Measurements from ENCODE around the gene LRRC4C. TPM values are rescaled to one million over a fixed set of nuclear protein-coding genes. Genes with fewer than 3 reads are reported as not detected.

Gene LRRC4C
- polyA plus RNA-seq, 1 experiment: 0.02 TPM

DNA sequence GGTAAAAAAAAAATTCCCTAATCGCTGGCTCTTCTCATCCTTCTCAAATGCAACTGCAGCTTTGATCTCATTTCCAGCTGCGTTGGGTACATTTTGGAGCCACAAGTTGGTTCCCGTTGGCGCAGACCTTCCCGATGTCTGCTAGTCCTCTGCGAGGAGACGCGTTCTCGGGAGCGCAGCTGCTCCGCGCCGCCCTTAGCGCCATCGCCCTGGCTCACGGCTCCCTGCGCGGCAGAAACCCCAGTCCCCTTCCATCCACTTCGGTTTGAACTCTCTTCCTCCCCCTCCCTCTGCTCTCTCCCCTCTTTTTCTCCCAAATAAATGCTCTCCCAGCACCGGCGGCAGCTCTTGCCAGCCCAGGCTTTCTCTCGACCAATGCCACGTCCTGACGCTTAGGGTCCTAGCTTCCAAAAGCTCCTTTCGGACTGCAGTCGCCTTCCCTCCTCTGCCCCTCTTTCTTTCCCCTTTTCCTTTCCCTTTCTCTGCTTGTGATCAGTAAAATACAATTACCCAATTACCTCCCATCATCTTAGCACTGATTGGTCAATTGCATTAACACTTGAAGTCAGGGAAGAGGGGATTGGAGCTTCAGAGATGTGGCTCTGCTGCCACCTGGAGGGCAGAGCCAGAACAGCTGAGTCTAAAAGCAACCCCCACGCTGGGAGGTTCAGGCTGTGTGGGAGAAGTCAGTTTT lies 1165.7 kb downstream of the LRRC4C start:
- Histone ChIP-seq H3K27ac (ENCODE audit: low read depth, low read length) (peak overlapping the region; percentile 52), H3K4me3 (ENCODE audit: low read depth, low read length) (peak overlapping the region; percentile 80), H3K9me3 (ENCODE audit: control insufficient read depth, insufficient read depth, low read length) (no peaks in the 10 kb centered on the region), H3K27me3 (ENCODE audit: control insufficient read depth, insufficient read depth, low read length) (peaks cover 6% of the 10 kb centered on the region)
- CTCF ChIA-PET: interaction anchor here (0.5 to 3.9 kb wide), 35 partner anchors 10 to 1850 kb away, joined by 3 to 35 read pairs (median 4); no protein-coding TSS in a partner anchor
- peak; percentile 69 for DNase-seq (ENCODE audit: low read depth, low spot score)
- POLR2A ChIA-PET: interaction anchor here (0.6 kb wide), 1 partner anchor 1155 kb away, joined by 3 read pairs; no protein-coding TSS in a partner anchor
- TF ChIP-seq CTCF (IDR thresholded peaks at IDR 0.05; ENCODE audit: low read depth, low read length): peak; percentile 98

GRCh38 chr11:40292721-40293508 lies 1166.5 kb downstream of the LRRC4C start:
- no peak for DNase-seq (ENCODE audit: low read depth, low spot score)
- H3K27ac ChIP-seq (ENCODE audit: low read depth, low read length): no peak overlapping the region
- H3K4me3 ChIP-seq (ENCODE audit: low read depth, low read length): peak overlapping the region; percentile 80
- ChIA-PET CTCF (interaction anchor here (0.6 to 3.9 kb wide), 11 partner anchors 9 to 664 kb away, joined by 3 to 35 read pairs (median 15); no protein-coding TSS in a partner anchor), POLR2A (no interaction called here)
- TF ChIP-seq CTCF (IDR thresholded peaks at IDR 0.05; ENCODE audit: low read depth, low read length): no peak
- peaks cover 6% of the 10 kb centered on the region for H3K27me3 ChIP-seq (ENCODE audit: control insufficient read depth, insufficient read depth, low read length)
- no peaks in the 10 kb centered on the region for H3K9me3 ChIP-seq (ENCODE audit: control insufficient read depth, insufficient read depth, low read length)

GRCh38 chr11:40291741-40292140 lies 1167.7 kb downstream of the LRRC4C start:
- no peak for DNase-seq (ENCODE audit: low read depth, low spot score)
- H3K4me3 ChIP-seq (ENCODE audit: low read depth, low read length): no peak overlapping the region
- TF ChIP-seq CTCF (IDR thresholded peaks at IDR 0.05; ENCODE audit: low read depth, low read length): no peak
- CTCF ChIA-PET: interaction anchor here (0.7 kb wide), 1 partner anchor 37 kb away, joined by 3 read pairs; no protein-coding TSS in a partner anchor
- POLR2A ChIA-PET: no interaction called here
- H3K27me3 ChIP-seq (ENCODE audit: control insufficient read depth, insufficient read depth, low read length): peaks cover 6% of the 10 kb centered on the region
- H3K9me3 ChIP-seq (ENCODE audit: control insufficient read depth, insufficient read depth, low read length): no peaks in the 10 kb centered on the region
- no peak overlapping the region for H3K27ac ChIP-seq (ENCODE audit: low read depth, low read length)

- ChIA-PET CTCF (interaction anchor here (0.7 kb wide), 1 partner anchor 38 kb away, joined by 3 read pairs; no protein-coding TSS in a partner anchor), POLR2A (no interaction called here)
- H3K27ac ChIP-seq (ENCODE audit: low read depth, low read length): no peak overlapping the region
- TF ChIP-seq CTCF (IDR thresholded peaks at IDR 0.05; ENCODE audit: low read depth, low read length): no peak
- H3K9me3 ChIP-seq (ENCODE audit: control insufficient read depth, insufficient read depth, low read length): no peaks in the 10 kb centered on the region
- no peak for DNase-seq (ENCODE audit: low read depth, low spot score)
- H3K4me3 ChIP-seq (ENCODE audit: low read depth, low read length): no peak overlapping the region
- peaks cover 6% of the 10 kb centered on the region for H3K27me3 ChIP-seq (ENCODE audit: control insufficient read depth, insufficient read depth, low read length)
Observed at GRCh38 chr11:40291329-40291728, 1168.1 kb downstream of the LRRC4C start.

Measured in AG04450 (cell line).